A549 treated with AZD9567 at 1 μM for 4 hours (cell line): ENCODE measurements around the gene TMEM191C. TPM values are rescaled to one million over a fixed set of nuclear protein-coding genes. Genes with fewer than 3 reads are reported as not detected.

ENCODE experiments used
- total RNA-seq: library from RNA; stranded (reverse); fragments of 200-300 nt; extraction: Qiagen RNA extraction; gene quantifications from 5 replicates; pipeline ENCODE4 v1.2.3, GENCODE V29; 2022; ENCODE audit not compliant: insufficient read depth

The TMEM191C gene
- 0.64 to 1.3 TPM (median 0.95 TPM) in 4 of 5 replicates, not detected in the other for total RNA-seq

GRCh38 chr22:21467337-21468193 is at the start of gene TMEM191C:
TMEM191C (plus strand) TSS chr22:21467387; CDS start chr22:21467460, 73 bp downstream.

Other genes starting within 250 kb of the TMEM191C start
- gene RIMBP3B, start 83.6 kb upstream of the TMEM191C start, total RNA-seq, result 0.24 to 0.53 TPM (median 0.37 TPM) in 4 of 5 replicates, not detected in the other
- 2.7 to 3.3 TPM (median 2.8 TPM) in 5 replicates for gene HIC2, start 50.0 kb upstream of the TMEM191C start, total RNA-seq
- 0.09 to 0.26 TPM (median 0.15 TPM) in 4 of 5 replicates, not detected in the other for gene RIMBP3C, start 84.1 kb downstream of the TMEM191C start, total RNA-seq
- gene UBE2L3, start 100.3 kb downstream of the TMEM191C start, total RNA-seq, result 61.9 to 79.0 TPM (median 62.7 TPM) in 5 replicates
- gene YDJC, start 162.6 kb downstream of the TMEM191C start, total RNA-seq, result 32.1 to 57.5 TPM (median 55.1 TPM) in 5 replicates
- 0.07 to 0.23 TPM (median 0.13 TPM) in 3 of 5 replicates, not detected in the others for gene CCDC116, start 165.4 kb downstream of the TMEM191C start, total RNA-seq
- gene SDF2L1, start 174.9 kb downstream of the TMEM191C start, total RNA-seq, result 29.8 to 57.4 TPM (median 54.3 TPM) in 5 replicates
- 13.3 to 22.9 TPM (median 20.8 TPM) in 5 replicates for gene PPIL2, start 198.6 kb downstream of the TMEM191C start, total RNA-seq